GM23338 (cell line): ENCODE results near the gene DENND1B. TPM values are rescaled to one million over a fixed set of nuclear protein-coding genes. Genes with fewer than 3 reads are reported as not detected.

Source experiments
- ATAC-seq: fragments of 200-7000 bp; cut with Tn5 transposase; 3 replicates; pipeline ENCODE4 v1.9.1; 2020
- DNase-seq: peaks from one replicate; pipeline ENCODE4 v3.0.0-alpha.2; 2015; ENCODE audit warnings: low spot score
- H2AFZ ChIP-seq: fragments of 200-600 bp; sonication (generic); 2 replicates; pipeline ENCODE4 v1.8.0; 2016; ENCODE audit warnings: antibody characterized with exemption, mild to moderate bottlenecking, moderate library complexity
- H3F3A ChIP-seq: fragments of 200-600 bp; sonication (generic); replicated peaks from 2 replicates; pipeline ENCODE4 v1.8.0; 2017; ENCODE audit warnings: antibody characterized with exemption, mixed run types, low read depth
- H3K27ac ChIP-seq: fragments of 200-600 bp; sonication (generic); 2 replicates; pipeline ENCODE4 v1.6.1; 2016; ENCODE audit warnings: low read depth
- H3K27me3 ChIP-seq: fragments of 200-600 bp; sonication (generic); 2 replicates; pipeline ENCODE4 v1.8.0; 2016; ENCODE audit warnings: mild to moderate bottlenecking, mixed run types, moderate library complexity; ENCODE audit not compliant: insufficient read depth
- H3K36me3 ChIP-seq: fragments of 200-600 bp; sonication (generic); 2 replicates; pipeline ENCODE4 v1.8.0; 2016; ENCODE audit warnings: mild to moderate bottlenecking; ENCODE audit not compliant: insufficient read depth
- H3K4me1 ChIP-seq: fragments of 200-600 bp; sonication (generic); 2 replicates; pipeline ENCODE4 v1.8.0; 2016; ENCODE audit warnings: mild to moderate bottlenecking, moderate library complexity; ENCODE audit not compliant: insufficient read depth
- H3K4me2 ChIP-seq: fragments of 200-600 bp; sonication (generic); 2 replicates; pipeline ENCODE4 v1.7.1; 2017; ENCODE audit warnings: mixed run types
- H3K4me3 ChIP-seq: fragments of 200-600 bp; sonication (generic); 2 replicates; pipeline ENCODE4 v1.6.1; 2016; ENCODE audit warnings: mixed run types
- H3K79me2 ChIP-seq: fragments of 200-600 bp; sonication (generic); replicated peaks from 2 replicates; pipeline ENCODE4 v1.8.0; 2017; ENCODE audit warnings: mild to moderate bottlenecking; ENCODE audit not compliant: insufficient read depth
- H3K9me2 ChIP-seq: fragments of 200-600 bp; sonication (generic); 2 replicates; pipeline ENCODE4 v1.8.0; 2017; ENCODE audit not compliant: insufficient read depth
- H4K20me1 ChIP-seq: fragments of 200-600 bp; sonication (generic); replicated peaks from 2 replicates; pipeline ENCODE4 v1.8.0; 2017; ENCODE audit warnings: mild to moderate bottlenecking; ENCODE audit not compliant: insufficient read depth
- H3K27ac Mint-ChIP-seq: 2 replicates; pipeline ENCODE4 v1.8.0; 2020; ENCODE audit warnings: inconsistent platforms, mild to moderate bottlenecking, moderate library complexity, mixed read lengths
- H3K27me3 Mint-ChIP-seq: 3 replicates; pipeline ENCODE4 v1.8.0; 2022; ENCODE audit warnings: low read depth, mild to moderate bottlenecking, moderate library complexity, mixed read lengths, inconsistent platforms; ENCODE audit not compliant: insufficient read depth, poor library complexity
- H3K36me3 Mint-ChIP-seq: 3 replicates; pipeline ENCODE4 v1.8.0; 2021; ENCODE audit warnings: low read depth, mild to moderate bottlenecking, inconsistent platforms, moderate library complexity, mixed read lengths
- H3K4me1 Mint-ChIP-seq: 3 replicates; pipeline ENCODE4 v1.8.0; 2020; ENCODE audit warnings: mild to moderate bottlenecking, inconsistent platforms, mixed read lengths
- H3K4me3 Mint-ChIP-seq: 3 replicates; pipeline ENCODE4 v1.8.0; 2021; ENCODE audit warnings: moderate library complexity, mild to moderate bottlenecking, inconsistent platforms, mixed read lengths
- H3K9me3 Mint-ChIP-seq: 3 replicates; pipeline ENCODE4 v1.8.0; 2020; ENCODE audit warnings: moderate library complexity, mild to moderate bottlenecking, inconsistent platforms, mixed read lengths
- STAT1 ChIP-seq: IDR thresholded peaks from one replicate; pipeline ENCODE4 v1.6.1; 2016; ENCODE audit warnings: antibody characterized with exemption; ENCODE audit not compliant: unreplicated experiment
- ZNF114 ChIP-seq: fragments of 250-450 bp; sonication (Bioruptor Pico); IDR thresholded peaks from 2 replicates; pipeline ENCODE4 v1.5.0; 2020; ENCODE audit warnings: mild to moderate bottlenecking, moderate library complexity
- polyA plus RNA-seq: library from polyadenylated mRNA; unstranded; fragments of >200 nt; fragmentation: Nextera tagmentation; extraction: Ambion mirVana; gene quantifications from 2 replicates; pipeline ENCODE4 v1.2.1, GENCODE V29; 2016
- total RNA-seq: library from RNA; depleted of rRNA; stranded (reverse); fragments of >200 nt; shearing (Covaris generic); gene quantifications from 2 replicates; pipeline ENCODE4 v1.2.3, GENCODE V29; 2014
- TF ChIP-seq, protein P1 (sequence below): fragments of 250-450 bp; sonication (Bioruptor Pico); IDR thresholded peaks from 2 replicates; pipeline ENCODE4 v1.5.0; 2020; ENCODE audit warnings: mild to moderate bottlenecking, moderate library complexity
- TF ChIP-seq, protein P2 (sequence below), 2 experiments: fragments of 200-600 bp in 1 of 2; sonication (generic) in 1 of 2; conservative IDR thresholded peaks; 2 replicates each; pipeline versions ENCODE4 v1.5.1 to v1.6.1; 2016 to 2017; ENCODE audit warnings: antibody characterized with exemption in 2 of 2, low read depth in 2 of 2, mild to moderate bottlenecking in 2 of 2, moderate library complexity in 1 of 2
- TF ChIP-seq, protein P3 (sequence below): IDR thresholded peaks from 2 replicates; pipeline ENCODE4 v1.6.1; 2016; ENCODE audit warnings: antibody characterized with exemption

Gene DENND1B
- total and polyA plus RNA-seq, 2 experiments from 2014 or later, result 4.3 to 5.2 TPM

- DNase-seq (no peak), ATAC-seq (no peak)
- Histone ChIP-seq H2AFZ (no peak overlapping the region), H3K27me3 (no peaks in the 10 kb centered on the region), H3K4me2 (no peak overlapping the region), H3K4me3 (no peak overlapping the region), H4K20me1 (no peaks in the 10 kb centered on the region), H3K79me2 (no peaks in the 10 kb centered on the region), H3K9me2 (no peaks in the 10 kb centered on the region), H3K36me3 (no peaks in the 10 kb centered on the region), H3K27ac (no peak overlapping the region), H3F3A (no peaks in the 10 kb centered on the region), H3K4me1 (peaks cover 8% of the 10 kb centered on the region; the same call in 1 of the 2 replicates)
- no peaks in the 10 kb centered on the region for H3K9me3 Mint-ChIP-seq
- peaks cover 7% of the 10 kb centered on the region; the same call in 2 of the 3 replicates for H3K4me1 Mint-ChIP-seq
- H3K4me3 Mint-ChIP-seq, result no peak overlapping the region
- H3K27ac Mint-ChIP-seq, result no peak overlapping the region
- H3K27me3 Mint-ChIP-seq, result no peaks in the 10 kb centered on the region
- TF ChIP-seq, protein P1, sequence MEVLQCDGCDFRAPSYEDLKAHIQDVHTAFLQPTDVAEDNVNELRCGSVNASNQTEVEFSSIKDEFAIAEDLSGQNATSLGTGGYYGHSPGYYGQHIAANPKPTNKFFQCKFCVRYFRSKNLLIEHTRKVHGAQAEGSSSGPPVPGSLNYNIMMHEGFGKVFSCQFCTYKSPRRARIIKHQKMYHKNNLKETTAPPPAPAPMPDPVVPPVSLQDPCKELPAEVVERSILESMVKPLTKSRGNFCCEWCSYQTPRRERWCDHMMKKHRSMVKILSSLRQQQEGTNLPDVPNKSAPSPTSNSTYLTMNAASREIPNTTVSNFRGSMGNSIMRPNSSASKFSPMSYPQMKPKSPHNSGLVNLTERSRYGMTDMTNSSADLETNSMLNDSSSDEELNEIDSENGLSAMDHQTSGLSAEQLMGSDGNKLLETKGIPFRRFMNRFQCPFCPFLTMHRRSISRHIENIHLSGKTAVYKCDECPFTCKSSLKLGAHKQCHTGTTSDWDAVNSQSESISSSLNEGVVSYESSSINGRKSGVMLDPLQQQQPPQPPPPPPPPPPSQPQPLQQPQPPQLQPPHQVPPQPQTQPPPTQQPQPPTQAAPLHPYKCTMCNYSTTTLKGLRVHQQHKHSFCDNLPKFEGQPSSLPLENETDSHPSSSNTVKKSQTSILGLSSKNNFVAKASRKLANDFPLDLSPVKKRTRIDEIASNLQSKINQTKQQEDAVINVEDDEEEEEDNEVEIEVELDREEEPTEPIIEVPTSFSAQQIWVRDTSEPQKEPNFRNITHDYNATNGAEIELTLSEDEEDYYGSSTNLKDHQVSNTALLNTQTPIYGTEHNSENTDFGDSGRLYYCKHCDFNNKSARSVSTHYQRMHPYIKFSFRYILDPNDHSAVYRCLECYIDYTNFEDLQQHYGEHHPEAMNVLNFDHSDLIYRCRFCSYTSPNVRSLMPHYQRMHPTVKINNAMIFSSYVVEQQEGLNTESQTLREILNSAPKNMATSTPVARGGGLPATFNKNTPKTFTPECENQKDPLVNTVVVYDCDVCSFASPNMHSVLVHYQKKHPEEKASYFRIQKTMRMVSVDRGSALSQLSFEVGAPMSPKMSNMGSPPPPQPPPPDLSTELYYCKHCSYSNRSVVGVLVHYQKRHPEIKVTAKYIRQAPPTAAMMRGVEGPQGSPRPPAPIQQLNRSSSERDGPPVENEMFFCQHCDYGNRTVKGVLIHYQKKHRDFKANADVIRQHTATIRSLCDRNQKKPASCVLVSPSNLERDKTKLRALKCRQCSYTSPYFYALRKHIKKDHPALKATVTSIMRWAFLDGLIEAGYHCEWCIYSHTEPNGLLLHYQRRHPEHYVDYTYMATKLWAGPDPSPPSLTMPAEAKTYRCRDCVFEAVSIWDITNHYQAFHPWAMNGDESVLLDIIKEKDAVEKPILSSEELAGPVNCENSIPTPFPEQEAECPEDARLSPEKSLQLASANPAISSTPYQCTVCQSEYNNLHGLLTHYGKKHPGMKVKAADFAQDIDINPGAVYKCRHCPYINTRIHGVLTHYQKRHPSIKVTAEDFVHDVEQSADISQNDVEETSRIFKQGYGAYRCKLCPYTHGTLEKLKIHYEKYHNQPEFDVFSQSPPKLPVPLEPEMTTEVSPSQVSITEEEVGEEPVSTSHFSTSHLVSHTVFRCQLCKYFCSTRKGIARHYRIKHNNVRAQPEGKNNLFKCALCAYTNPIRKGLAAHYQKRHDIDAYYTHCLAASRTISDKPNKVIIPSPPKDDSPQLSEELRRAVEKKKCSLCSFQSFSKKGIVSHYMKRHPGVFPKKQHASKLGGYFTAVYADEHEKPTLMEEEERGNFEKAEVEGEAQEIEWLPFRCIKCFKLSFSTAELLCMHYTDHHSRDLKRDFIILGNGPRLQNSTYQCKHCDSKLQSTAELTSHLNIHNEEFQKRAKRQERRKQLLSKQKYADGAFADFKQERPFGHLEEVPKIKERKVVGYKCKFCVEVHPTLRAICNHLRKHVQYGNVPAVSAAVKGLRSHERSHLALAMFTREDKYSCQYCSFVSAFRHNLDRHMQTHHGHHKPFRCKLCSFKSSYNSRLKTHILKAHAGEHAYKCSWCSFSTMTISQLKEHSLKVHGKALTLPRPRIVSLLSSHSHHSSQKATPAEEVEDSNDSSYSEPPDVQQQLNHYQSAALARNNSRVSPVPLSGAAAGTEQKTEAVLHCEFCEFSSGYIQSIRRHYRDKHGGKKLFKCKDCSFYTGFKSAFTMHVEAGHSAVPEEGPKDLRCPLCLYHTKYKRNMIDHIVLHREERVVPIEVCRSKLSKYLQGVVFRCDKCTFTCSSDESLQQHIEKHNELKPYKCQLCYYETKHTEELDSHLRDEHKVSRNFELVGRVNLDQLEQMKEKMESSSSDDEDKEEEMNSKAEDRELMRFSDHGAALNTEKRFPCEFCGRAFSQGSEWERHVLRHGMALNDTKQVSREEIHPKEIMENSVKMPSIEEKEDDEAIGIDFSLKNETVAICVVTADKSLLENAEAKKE (CRISPR knock-in tag), result no peak
- H3K36me3 Mint-ChIP-seq, result no peaks in the 10 kb centered on the region
Observed at GRCh38 chr1:197599789-197600188, 175.5 kb downstream of the DENND1B start.

DNA sequence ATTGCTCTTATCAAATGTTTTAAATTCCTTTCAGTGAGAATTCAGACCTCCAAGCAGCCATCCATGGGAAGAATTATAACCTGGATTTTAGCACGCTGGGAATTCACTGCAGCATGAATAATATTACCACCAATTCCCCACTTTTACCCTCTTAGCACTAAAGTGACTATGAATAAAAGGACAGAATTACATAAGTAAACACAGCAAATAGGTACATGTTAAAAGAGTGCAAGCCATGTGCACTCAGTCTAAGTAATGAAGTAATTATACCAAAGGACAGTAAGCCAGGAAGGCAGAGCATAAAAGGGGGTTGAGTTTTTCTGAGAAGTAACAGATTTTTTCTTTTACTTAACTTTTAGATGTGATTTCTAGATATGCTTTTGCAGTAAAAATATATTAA, 176.3 kb downstream of the DENND1B start:
- H3K4me3 Mint-ChIP-seq, result no peak overlapping the region
- no peak for ATAC-seq
- TF ChIP-seq ZNF114 (CRISPR knock-in tag) (no peak), STAT1 (no peak)
- TF ChIP-seq, protein P2, sequence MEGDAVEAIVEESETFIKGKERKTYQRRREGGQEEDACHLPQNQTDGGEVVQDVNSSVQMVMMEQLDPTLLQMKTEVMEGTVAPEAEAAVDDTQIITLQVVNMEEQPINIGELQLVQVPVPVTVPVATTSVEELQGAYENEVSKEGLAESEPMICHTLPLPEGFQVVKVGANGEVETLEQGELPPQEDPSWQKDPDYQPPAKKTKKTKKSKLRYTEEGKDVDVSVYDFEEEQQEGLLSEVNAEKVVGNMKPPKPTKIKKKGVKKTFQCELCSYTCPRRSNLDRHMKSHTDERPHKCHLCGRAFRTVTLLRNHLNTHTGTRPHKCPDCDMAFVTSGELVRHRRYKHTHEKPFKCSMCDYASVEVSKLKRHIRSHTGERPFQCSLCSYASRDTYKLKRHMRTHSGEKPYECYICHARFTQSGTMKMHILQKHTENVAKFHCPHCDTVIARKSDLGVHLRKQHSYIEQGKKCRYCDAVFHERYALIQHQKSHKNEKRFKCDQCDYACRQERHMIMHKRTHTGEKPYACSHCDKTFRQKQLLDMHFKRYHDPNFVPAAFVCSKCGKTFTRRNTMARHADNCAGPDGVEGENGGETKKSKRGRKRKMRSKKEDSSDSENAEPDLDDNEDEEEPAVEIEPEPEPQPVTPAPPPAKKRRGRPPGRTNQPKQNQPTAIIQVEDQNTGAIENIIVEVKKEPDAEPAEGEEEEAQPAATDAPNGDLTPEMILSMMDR (conservative IDR thresholded peaks at IDR 0.05; ENCODE audit: low read depth in 2 of 2), result no peak
- TF ChIP-seq, protein P3, sequence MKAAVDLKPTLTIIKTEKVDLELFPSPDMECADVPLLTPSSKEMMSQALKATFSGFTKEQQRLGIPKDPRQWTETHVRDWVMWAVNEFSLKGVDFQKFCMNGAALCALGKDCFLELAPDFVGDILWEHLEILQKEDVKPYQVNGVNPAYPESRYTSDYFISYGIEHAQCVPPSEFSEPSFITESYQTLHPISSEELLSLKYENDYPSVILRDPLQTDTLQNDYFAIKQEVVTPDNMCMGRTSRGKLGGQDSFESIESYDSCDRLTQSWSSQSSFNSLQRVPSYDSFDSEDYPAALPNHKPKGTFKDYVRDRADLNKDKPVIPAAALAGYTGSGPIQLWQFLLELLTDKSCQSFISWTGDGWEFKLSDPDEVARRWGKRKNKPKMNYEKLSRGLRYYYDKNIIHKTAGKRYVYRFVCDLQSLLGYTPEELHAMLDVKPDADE, result no peak

More for the DNA sequence above, 176.3 kb downstream of the DENND1B start:
- no peaks in the 10 kb centered on the region for H3K9me2 ChIP-seq
- no peaks in the 10 kb centered on the region for H3F3A ChIP-seq
- no peak overlapping the region for H2AFZ ChIP-seq
- H3K4me3 ChIP-seq, result no peak overlapping the region
- no peaks in the 10 kb centered on the region for H3K36me3 ChIP-seq
- H3K4me1 ChIP-seq, result peaks cover 8% of the 10 kb centered on the region; the same call in 1 of the 2 replicates
- no peaks in the 10 kb centered on the region for H4K20me1 ChIP-seq
- H3K27ac ChIP-seq, result no peak overlapping the region
- DNase-seq, result no peak
- H3K4me2 ChIP-seq, result no peak overlapping the region
- no peaks in the 10 kb centered on the region for H3K36me3 Mint-ChIP-seq
- no peaks in the 10 kb centered on the region for H3K27me3 Mint-ChIP-seq
- no peaks in the 10 kb centered on the region for H3K9me3 Mint-ChIP-seq
- no peaks in the 10 kb centered on the region for H3K79me2 ChIP-seq
- H3K27me3 ChIP-seq, result no peaks in the 10 kb centered on the region
- no peak overlapping the region for H3K27ac Mint-ChIP-seq
- peaks cover 10% of the 10 kb centered on the region; the same call in 2 of the 3 replicates for H3K4me1 Mint-ChIP-seq
